Measurements from ENCODE around the gene SLC35G4.
"Not testable (repeated sequence)": the region's sequence is repeated elsewhere in the genome, so short reads cannot be mapped to it uniquely, and the experiment has no call there.

Gene SLC35G4

GRCh38 chr18:11613611-11614010 lies 4.2 kb downstream of the SLC35G4 start:
- not testable (repeated sequence) for DNase-seq (ENCODE audit: low read depth in 3 of 3)

GRCh38 chr18:11614042-11614441 lies 4.6 kb downstream of the SLC35G4 start:
- not testable (repeated sequence) for DNase-seq (ENCODE audit: low read depth in 3 of 3)

GRCh38 chr18:11614981-11615380 lies 5.6 kb downstream of the SLC35G4 start:
- not testable (repeated sequence) for DNase-seq (ENCODE audit: low read depth in 3 of 3)

- DNase-seq (ENCODE audit: low read depth in 3 of 3) = not testable (repeated sequence)
Observed at GRCh38 chr18:11647310-11647709, 37.9 kb downstream of the SLC35G4 start.

GRCh38 chr18:11647804-11648203 lies 38.4 kb downstream of the SLC35G4 start:
- not testable (repeated sequence) for DNase-seq (ENCODE audit: low read depth in 3 of 3)

GRCh38 chr18:11649839-11650238 lies 40.4 kb downstream of the SLC35G4 start:
- DNase-seq (ENCODE audit: low read depth in 3 of 3) = no peak

- DNase-seq (ENCODE audit: low read depth in 3 of 3) = no peak
Observed at GRCh38 chr18:11651899-11652298, 42.5 kb downstream of the SLC35G4 start.

GRCh38 chr18:11653521-11653920 lies 44.1 kb downstream of the SLC35G4 start:
- no peak for DNase-seq (ENCODE audit: low read depth in 3 of 3)

DNA sequence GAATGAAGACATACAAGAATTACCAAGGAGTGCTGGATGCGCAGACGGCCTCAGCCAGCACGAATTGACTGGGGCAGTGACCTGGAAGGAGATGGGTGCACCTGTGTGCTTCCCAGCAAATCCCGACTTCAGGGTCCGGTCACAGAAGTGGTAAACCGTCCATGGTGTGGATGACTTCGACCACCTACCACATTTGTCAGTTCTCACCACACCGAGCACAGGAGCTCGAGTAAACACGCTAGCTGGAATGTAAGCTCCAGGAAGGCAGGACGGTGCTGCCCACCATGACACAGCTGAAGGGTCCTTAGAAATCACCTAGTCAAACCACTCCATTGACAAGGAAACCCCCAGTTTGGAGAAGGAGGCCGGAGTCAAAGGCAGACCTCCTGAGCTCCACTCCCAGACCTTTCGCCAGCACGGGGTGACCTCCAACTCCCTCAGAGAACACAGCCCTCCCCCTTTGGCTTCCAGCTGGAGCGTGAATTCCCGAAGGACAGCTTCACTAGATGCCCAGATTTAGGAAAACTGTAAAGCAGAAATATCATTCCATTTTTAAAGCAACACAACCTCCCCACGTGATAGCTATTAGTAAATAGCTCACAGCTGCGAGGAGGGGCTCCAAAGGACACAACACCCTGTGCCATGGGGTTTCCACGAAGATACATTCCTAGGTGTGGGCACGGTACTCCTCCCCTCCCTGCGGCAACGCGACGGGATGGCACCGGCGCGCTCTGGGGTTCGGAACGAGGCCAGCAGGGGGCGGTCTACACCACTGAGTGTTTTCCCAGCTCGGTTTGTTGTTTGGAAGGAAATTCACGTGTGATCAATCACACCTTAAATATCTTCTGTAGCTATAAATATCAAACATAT lies 45.6 kb downstream of the SLC35G4 start:
- DNase-seq (ENCODE audit: low read depth in 3 of 3) = peak in 2 of 3 experiments; percentile 7 to 60

GRCh38 chr18:11655606-11655932 lies 46.2 kb downstream of the SLC35G4 start:
- no peak for DNase-seq (ENCODE audit: low read depth in 3 of 3)

- DNase-seq (ENCODE audit: low read depth in 3 of 3) = no peak
Observed at GRCh38 chr18:11657152-11657551, 47.8 kb downstream of the SLC35G4 start.

DNA sequence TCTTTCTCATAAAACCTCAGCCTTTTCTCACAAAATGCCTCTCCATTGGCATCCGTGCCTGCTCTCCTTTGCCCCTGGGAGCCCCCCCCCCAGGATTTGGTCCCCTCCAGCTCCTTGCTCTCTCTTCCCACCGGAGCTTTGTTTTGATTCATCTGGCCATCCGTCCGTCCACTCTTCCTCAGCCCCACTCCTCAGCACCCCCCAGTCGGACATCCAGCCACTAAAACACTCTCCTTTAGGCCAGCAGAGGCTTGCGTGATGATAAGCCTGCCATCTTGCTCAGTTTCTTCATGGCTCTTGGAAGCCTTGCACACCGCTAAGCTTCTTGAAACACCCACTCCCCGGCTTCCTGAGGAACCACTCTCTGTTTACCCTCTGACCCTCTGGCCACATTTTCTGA lies 48.2 kb downstream of the SLC35G4 start:
- no peak for DNase-seq (ENCODE audit: low read depth in 3 of 3)

GRCh38 chr18:11658019-11658418 lies 48.6 kb downstream of the SLC35G4 start:
- no peak for DNase-seq (ENCODE audit: low read depth in 3 of 3)

- DNase-seq (ENCODE audit: low read depth in 3 of 3) = no peak
Observed at GRCh38 chr18:11658989-11659388, 49.6 kb downstream of the SLC35G4 start.
